HK-2 (cell line): ENCODE results near the gene FMNL2.

ENCODE experiments used
- DNase-seq: peaks from one replicate; pipeline ENCODE4 v3.0.0-alpha.2; 2018; ENCODE audit not compliant: unreplicated experiment

The FMNL2 gene

DNA sequence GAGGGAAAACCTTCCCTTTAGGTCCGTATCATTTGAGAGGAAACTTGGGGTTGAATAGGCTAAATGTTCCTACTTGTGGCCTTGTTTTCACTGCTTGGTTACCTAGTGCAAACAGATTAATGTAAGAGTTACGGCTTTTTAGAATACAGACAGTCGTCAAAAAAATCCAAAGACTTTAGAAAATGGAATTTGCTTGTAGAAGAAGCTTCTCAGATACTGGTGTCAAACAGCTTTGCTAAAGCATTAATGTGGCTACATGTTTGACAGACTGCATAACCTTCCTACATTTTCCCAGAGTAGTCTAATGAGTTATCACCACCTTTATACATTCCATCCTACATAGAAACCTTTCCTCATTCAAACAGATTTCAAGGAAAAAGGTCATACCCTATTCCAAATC, 114.6 kb downstream of the FMNL2 start:
- no peak for DNase-seq

DNA sequence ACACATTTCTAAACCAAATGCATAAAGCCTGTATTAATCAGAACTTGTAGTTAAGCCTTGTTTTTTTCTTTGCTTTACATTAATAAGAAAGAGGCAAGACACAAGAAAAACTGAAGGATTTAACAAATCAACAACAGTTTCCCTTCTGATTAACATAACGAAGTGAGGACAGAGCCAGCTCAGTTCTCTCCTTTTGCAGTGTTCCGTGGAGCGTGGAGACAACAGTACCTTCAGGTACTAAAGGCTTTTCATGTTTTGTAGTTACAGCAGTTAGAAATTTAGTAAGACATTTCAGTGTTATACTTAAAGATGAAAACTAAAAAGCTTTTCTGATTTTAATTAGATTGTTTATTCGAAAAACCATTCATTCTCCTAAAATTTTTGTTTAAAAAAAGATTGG, 115.2 kb downstream of the FMNL2 start:
- DNase-seq: no peak

- DNase-seq: no peak
Measured at GRCh38 chr2:152452256-152452973, 117.4 kb downstream of the FMNL2 start.

- DNase-seq: no peak
Measured at GRCh38 chr2:152453129-152453911, 118.3 kb downstream of the FMNL2 start.

DNA sequence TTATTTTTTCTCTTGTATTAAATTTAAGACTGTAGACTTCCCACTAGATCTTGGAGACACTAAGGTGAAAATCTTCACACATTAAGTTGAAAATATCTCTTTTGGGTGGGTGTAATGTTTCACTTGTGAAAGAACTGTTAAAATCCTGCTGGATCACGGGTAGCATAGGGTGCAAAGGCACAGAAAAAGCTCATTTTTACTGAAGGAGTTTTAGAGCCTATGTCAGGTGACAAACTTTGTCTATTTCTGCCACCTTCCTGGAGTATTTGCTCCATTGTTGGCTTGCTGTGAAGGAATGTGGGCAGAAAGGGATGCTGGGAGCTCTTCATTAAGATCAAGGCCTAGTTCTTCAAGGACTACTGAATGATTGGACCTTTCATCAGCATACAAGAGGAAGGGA, 119.4 kb downstream of the FMNL2 start:
- DNase-seq: no peak

DNA sequence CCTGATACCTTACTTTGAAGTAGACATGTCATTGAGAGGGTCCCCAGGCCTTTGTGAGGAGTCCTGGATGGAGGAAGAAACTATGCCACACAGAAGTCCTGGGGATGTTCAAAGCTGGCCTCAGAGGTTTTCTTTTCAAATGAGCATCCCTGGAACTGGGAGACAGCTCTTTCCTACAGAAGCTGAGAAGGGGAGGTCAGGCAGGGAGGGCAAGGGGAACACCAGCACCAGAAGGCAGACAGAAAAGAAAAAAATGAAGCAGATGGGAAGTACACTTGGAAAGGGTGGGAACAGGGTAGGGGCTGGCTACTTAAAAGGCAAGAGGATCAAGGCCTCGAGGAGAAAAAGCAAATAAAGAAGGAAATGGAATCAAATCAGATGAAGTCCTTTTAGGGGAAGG, 120.0 kb downstream of the FMNL2 start:
- no peak for DNase-seq

DNA sequence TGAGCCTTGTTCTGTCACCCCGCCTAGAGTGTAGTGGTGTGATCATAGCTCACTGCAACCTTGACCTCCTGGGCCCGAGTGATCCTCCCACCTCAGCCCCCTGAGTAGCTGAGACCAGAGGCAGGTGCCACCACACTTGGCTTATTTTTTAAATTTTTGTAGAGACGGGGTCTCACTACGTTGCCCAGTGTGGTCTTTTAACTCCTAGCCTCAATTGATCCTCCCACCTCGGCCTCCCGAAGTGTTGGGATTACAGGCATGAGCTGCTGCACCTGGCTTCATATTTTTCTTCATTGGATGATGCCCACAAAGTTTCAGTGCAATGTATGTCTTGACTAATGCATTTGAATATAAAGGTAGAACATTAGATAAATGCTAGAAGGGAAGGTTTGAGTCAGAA, 120.8 kb downstream of the FMNL2 start:
- DNase-seq: no peak

- DNase-seq: peak; percentile 45
Measured at GRCh38 chr2:152456262-152456661, 121.3 kb downstream of the FMNL2 start.

DNA sequence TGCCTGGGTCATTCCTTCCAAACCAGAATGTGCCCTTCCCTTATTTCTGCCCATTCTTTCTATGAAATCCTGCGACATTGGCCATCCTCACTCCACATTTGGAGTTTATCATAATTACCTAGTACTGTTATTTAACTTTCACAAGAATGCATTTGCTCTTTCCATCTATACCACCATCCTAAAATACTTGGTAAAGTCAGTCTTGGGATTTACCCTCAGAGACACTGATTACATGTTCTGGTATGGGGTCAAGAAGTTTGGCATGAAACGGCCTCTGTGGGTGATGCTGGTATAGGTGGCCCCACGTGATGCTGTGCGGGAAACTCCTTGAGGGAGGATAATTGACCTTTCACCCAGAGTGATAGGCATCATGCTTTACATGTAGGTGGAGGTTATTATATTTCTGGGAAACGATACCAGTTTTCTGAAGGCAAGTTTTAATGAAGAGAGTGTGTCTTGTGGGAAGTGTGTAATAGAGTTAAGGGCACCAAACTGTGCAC, 123.5 kb downstream of the FMNL2 start:
- DNase-seq: no peak

DNA sequence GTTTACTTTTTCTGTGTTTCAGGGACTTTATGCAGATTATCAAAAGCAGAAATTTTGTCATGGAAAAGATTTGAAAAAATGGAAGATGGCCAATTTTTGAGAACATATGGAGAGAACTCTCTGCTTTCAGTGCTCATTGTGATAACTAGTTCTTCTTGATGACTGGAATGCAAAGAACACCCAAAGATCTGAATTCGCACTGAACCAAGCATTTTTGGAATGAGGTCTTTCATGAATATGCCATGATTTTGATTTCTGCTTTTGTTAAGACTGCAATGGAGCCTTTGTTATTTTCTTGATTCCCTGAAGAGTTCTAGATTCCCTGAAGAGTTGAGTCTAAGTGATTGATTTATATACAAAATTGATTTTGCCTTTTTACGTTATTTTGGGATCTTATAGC, 124.1 kb downstream of the FMNL2 start:
- DNase-seq: no peak

- DNase-seq: no peak
Measured at GRCh38 chr2:152460567-152460966, 125.6 kb downstream of the FMNL2 start.

DNA sequence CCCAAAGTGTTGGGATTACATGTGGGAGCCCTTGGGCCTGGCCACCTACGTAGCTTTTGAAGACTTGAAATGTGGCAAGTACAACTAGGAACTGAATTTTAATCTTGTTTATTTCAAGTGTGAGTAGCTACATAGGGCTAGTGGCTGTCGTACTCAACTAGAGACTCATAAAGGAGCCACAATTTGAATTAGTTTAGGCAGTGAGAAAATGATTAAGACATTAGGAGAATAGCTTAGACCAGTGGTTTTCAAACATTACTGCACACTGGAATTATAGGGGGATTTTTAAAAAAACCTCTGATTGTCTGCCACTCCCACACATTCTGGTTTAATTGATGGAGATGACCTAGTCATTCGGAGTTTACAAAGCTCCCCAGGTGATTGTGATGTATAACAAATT, 127.1 kb downstream of the FMNL2 start:
- DNase-seq: no peak

DNA sequence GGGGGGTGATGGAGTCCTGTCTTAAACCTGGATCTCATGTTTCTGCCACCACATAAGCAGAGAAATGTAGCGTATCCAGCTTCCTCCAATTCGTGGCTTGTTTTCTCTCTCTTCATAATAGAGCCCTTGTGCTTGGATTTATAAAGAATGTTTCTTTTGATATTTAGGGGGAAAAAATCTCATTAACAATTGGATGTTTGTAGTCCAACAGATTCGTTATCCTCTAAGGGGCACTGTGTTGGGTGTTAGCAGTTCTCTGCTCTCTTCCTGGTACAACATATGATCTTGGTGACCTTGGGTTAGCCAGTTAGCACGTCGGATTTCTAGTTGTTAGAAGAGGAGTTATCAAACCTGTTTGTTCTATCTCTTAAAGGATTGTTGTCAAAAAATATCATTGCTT, 127.8 kb downstream of the FMNL2 start:
- DNase-seq: no peak

DNA sequence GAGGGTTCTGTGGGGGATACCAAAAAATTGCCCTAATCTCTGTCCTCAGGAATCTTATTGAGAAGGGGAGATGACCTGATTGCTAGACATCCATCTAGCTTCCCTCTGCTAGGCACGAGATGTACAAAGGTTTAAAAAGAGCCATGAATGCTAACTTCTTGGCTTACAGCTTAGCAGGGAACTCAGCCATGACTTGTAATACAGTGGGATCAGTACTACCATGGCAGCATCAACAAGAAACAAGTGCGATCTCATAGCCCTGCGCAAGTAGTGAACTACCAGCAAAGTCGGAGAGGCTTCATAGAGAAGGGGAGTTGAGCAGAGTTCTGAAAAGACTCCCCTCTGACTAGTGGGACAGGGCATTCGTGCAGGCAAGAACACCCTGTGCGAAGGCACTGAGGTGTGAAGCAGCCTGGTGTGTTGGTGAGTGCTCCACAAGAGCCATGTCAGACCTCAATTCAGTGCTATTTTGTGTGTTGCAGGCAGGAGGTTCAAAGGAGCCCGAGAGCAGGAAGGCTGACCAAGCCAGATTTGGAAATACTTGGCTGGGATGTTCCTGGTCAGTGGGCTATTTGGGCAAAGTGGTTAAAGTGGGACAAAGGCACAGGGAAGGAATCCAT, 130.0 kb downstream of the FMNL2 start:
- DNase-seq: no peak

GRCh38 chr2:152465541-152465940, 130.6 kb downstream of the FMNL2 start:
- DNase-seq: no peak

DNA sequence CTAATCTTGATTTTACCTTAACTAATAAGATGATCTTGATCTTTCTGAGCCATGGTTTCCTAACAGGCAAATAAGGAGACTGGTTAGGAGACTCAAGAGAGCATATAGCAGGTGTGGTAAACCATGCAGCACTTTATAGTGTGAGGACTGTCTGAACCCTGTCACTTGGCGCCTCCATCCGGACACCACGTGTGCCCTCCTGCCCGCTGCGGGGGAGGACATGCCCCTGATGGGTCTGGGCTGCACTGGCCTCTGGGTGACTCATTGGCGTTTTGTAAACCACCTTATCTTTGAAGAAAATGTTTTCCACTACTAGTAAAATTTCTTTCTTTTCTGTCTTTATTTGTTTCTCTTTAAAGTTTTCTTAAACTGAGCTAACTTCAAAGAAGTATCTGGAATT, 131.1 kb downstream of the FMNL2 start:
- peak; percentile 57 for DNase-seq

GRCh38 chr2:152466980-152467676, 132.2 kb downstream of the FMNL2 start:
- no peak for DNase-seq

GRCh38 chr2:152467677-152468410, 132.9 kb downstream of the FMNL2 start:
- DNase-seq: no peak

- DNase-seq: no peak
Measured at GRCh38 chr2:152468899-152469692, 134.1 kb downstream of the FMNL2 start.
